H54 (cell line): ENCODE results near the gene TWF1.
A peak's percentile ranks its signal among the peaks of the same experiment; 100 is the strongest.

Experiments used
- DNase-seq: peaks from one replicate; pipeline ENCODE4 v3.0.0; 2011; ENCODE audit warnings: low spot score, mixed read lengths; ENCODE audit not compliant: insufficient read length
- FAIRE-seq: peaks from 3 replicates; lab custom pipeline; 2011; peaks lifted over from hg19 to GRCh38; lab: Jason Lieb, UNC
- POLR2A ChIP-seq: IDR thresholded peaks from 2 replicates; pipeline ENCODE4 v1.6.1; 2011; ENCODE audit warnings: low read depth, mild to moderate bottlenecking, low read length

Gene TWF1

GRCh38 chr12:43826681-43827080, 20.6 kb upstream of the TWF1 start:
- no peak for FAIRE-seq
- TF ChIP-seq POLR2A, result no peak
- no peak for DNase-seq

DNA sequence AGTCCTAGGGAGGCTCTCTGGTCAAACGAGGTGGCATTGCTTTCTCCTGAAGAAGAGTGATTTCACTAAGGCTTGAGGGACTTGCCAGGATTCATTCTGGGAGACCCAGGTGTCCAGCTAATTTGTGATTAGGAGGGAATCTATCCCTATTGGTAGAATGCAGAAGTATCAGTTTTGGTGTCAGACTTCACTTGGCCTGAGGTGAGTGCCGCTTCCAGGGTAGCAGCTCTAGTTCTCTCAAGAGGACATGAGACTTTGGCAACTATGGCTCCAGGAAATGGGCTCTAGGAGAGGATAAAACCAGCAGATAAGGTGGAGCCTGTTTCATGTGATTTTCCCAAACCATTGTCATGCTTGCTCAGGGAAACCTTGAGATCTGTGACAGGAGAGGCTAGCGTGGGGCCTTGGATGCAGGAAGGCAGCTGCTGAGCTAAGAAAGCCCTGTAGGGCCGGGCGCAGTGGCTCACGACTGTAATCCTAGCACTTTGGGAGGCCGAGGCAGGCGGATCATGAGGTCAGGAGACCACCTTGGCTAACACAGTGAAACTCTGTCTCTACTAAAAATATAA, 18.2 kb upstream of the TWF1 start:
- no peak for TF ChIP-seq POLR2A
- no peak for DNase-seq
- no peak for FAIRE-seq

DNA sequence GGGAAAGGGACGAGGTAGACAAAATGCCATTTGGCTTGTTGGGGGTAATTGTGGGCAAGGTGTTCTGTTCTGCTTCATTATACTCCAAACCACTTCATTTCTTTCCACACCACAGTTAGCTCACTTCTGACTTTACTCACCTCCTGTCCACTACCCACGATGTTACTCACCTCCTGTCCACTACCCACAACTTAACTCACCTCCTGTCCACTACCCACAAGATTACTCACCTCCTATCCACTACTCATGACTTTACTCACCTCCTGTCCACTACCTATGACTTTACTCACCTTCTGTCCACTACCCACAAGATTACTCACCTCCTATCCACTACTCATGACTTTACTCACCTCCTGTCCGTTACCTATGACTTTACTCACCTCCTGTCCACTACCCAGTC, 10.1 kb upstream of the TWF1 start:
- TF ChIP-seq POLR2A, result no peak
- peak; percentile 81 for FAIRE-seq
- DNase-seq, result no peak

DNA sequence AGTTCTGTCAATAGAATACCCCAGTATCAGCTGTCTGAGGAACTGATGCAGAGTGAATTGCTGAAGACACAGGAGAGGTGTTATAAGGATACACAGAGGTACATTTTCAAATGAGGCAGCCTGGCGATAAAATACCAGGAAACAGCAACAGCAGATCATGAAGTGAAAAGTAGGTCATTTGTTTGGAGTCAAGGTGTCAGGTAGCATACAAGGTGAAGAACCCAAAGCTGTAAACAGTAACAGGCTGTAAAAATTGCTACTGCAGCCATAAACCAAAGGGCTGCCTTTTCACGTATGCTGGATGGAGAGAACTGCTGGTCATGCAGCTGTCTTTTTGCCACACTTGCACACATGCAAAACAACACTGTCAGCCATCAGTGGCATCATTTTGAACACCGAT, 9.3 kb upstream of the TWF1 start:
- no peak for DNase-seq
- FAIRE-seq, result no peak
- TF ChIP-seq POLR2A, result no peak

GRCh38 chr12:43812926-43813325, 6.8 kb upstream of the TWF1 start:
- FAIRE-seq, result no peak
- no peak for TF ChIP-seq POLR2A
- peak; percentile 12 for DNase-seq

- DNase-seq (no peak), FAIRE-seq (no peak)
- no peak for TF ChIP-seq POLR2A
These were observed 5.9 kb upstream of the TWF1 start for GRCh38 chr12:43812057-43812456.

DNA sequence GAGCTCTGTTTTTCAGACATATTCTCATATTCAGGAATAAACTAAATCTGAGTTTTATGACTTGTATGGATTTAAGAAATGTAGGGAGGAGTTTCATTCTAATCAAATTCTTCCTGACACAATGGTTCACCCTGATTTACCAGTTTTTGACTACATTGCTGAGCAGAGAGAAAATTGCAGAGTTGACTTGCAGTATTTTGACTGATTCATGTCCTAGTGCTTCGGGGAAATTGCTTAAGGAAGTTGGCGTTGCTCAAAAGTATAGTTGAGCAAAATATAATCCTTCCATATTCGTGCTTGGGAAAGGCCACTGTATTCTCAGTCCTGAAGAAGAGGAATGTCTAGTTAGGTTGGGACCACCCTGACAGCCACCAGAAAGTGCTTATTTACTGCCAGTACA, 1.3 kb upstream of the TWF1 start:
- no peak for TF ChIP-seq POLR2A
- DNase-seq (no peak), FAIRE-seq (peak; percentile 43)

DNA sequence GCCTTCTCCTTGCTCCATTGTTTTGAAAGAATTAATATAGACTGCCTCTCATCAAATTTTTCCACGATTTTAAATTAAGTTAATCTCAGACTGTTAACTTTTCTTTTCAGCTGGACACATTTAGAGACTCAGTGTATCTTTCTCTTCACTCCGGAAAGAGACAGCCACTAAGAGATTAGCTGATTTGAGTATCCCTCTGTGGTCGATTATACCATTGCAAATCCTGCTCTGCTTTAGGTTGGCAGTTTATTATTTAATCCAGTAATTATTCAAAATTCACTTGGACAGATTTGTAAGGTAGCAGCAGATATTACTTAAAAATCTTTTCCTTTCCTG, 588 bp upstream of the TWF1 start:
- peak; percentile 53 for FAIRE-seq

DNA sequence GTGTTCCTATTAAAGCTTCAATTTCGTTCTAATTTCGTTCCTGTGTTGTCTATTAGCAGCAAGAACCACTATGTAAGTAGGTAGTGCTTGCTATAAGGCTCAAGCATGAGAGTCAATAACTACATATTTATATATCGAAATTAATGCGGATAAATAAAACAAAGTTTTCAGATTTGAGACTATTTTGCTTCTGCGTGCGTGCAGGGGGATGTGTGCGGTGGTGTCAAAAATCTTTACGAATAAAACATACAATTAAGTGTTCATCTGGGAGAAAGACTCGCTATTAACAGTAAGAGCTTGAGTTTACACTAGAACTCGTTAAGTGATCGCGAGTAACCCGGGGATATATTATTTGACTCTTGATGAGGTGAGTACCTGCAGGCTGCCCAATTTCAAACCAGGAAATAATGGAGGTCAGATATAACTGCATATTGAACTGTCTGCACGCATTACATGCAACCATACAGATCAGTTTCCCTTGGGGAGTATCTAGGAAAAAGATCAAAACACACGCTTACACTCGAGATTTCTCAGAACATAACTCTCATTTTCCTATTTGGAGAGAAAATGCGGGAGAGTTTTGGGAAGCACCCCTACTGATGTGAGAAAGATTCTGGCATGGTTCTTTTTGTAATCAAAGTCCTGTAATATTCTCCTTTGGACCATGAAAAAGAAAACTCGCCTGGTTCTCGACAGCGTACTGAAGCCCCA, 813 bp downstream of the TWF1 start:
- peak; percentile 78 for FAIRE-seq
- DNase-seq, result no peak
- TF ChIP-seq POLR2A, result no peak

More for the DNA sequence above, 588 bp upstream of the TWF1 start:
- TF ChIP-seq POLR2A, result no peak
- no peak for DNase-seq

GRCh38 chr12:43797561-43798217, 8.4 kb downstream of the TWF1 start:
- DNase-seq, result no peak
- peak; percentile 20 for FAIRE-seq
- no peak for TF ChIP-seq POLR2A

DNA sequence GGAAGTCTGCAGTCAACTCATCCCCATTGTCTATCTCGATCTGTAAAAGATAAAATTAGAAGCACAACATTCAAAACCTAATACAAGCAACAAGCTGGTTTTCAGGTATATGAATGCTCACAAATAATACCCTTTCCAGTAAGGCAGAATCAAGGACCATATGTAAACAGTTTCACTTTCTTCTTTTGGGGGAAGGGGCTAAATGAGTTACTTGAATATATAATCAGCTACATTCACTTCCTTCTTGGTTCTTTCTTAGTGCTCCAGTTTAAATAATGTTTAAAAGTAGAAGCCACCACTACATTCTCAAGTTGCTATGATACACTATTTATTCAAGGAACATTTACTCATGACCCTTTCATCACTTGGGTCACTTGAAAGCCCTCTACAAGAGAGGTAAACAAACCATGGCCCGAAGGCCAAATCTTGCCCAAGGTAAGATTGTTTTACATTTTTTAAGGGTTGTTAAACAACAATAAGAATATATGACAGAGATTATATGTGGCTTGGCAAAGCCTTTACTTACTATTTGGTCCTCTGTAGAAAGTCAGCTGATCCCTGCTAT, 10.3 kb downstream of the TWF1 start:
- DNase-seq (no peak), FAIRE-seq (peak; percentile 27)
- TF ChIP-seq POLR2A, result no peak

- TF ChIP-seq POLR2A, result no peak
- DNase-seq (no peak), FAIRE-seq (no peak)
These were observed 16.2 kb downstream of the TWF1 start for GRCh38 chr12:43789941-43790340.

- no peak for FAIRE-seq
- DNase-seq, result no peak
These were observed 19.0 kb downstream of the TWF1 start for GRCh38 chr12:43786899-43787693.

GRCh38 chr12:43776498-43776897, 29.6 kb downstream of the TWF1 start:
- DNase-seq (peak; percentile 8), FAIRE-seq (no peak)
- no peak for TF ChIP-seq POLR2A

More at GRCh38 chr12:43786899-43787693, 19.0 kb downstream of the TWF1 start:
- TF ChIP-seq POLR2A, result no peak
